SK-N-MC (cell line): ENCODE data around the gene PRG2.

ENCODE experiments used
- EZH2 ChIP-seq: fragments of 200-600 bp; sonication (generic); IDR thresholded peaks from one replicate; pipeline ENCODE4 v1.6.1; 2017; ENCODE audit warnings: antibody characterized with exemption
- POLR2AphosphoS5 ChIP-seq: IDR thresholded peaks from 2 replicates; pipeline ENCODE4 v1.6.1; 2012; ENCODE audit warnings: mild to moderate bottlenecking, low read depth, low read length, borderline replicate concordance

GRCh38 chr11:57353036-57353435 lies 37.4 kb downstream of the PRG2 start:
- TF ChIP-seq POLR2AphosphoS5, result no peak
- no peak for TF ChIP-seq EZH2
